ENCODE data around the gene SIGLEC5.

DNA sequence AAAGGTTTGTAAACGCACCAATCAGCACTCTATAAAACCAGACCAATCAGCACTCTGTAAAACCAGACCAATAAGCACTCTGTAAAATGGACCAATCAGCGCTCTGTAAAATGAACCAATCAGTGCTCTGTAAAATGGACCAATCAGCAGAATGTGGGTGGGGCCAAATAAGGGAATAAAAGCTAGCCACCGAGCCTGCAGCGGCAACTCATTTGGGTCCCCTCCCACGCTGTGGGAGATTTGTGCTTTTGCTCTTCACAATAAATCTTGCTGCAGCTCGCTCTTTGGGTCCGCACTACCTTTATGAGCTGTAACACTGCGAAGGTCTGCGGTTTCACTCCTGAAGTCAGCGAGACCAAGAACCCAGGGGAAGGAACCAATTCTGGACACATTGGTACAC is 31.1 kb downstream of the SIGLEC5 start:
- no peak for TF ChIP-seq ZNF274 (IDR thresholded peaks at IDR 0.05; ENCODE audit: low read depth, low read length)
- TF ChIP-seq YY1 (IDR thresholded peaks at IDR 0.05; ENCODE audit: insufficient read depth, insufficient read length) = no peak
- TF ChIP-seq SUZ12 (IDR thresholded peaks at IDR 0.05; ENCODE audit: extremely low read depth, insufficient read depth, insufficient read length) = no peak
